Testis (tissue), 3 donors: ENCODE measurements around the gene CFH. TPM values are rescaled to one million over a fixed set of nuclear protein-coding genes. Genes with fewer than 3 reads are reported as not detected.
A peak's percentile ranks its signal among the peaks of the same experiment; 100 is the strongest.

Experiments
- DNase-seq: peaks from one replicate; pipeline ENCODE4 v3.0.0-alpha.2; 2019
- H3K27ac ChIP-seq, 2 donors: fragments of 200-600 bp; sonication (generic); one replicate each; pipeline ENCODE4 v1.5.1; 2019
- H3K27me3 ChIP-seq: fragments of 200-600 bp; sonication (generic); one replicate; pipeline ENCODE4 v1.5.1; 2019
- H3K36me3 ChIP-seq: fragments of 200-600 bp; sonication (generic); one replicate; pipeline ENCODE4 v1.5.1; 2017; ENCODE audit warnings: low read depth; ENCODE audit errors: missing control alignments
- H3K4me1 ChIP-seq: fragments of 200-600 bp; sonication (generic); one replicate; pipeline ENCODE4 v1.5.1; 2019
- H3K4me3 ChIP-seq, 2 donors: fragments of 200-600 bp; sonication (generic); one replicate each; pipeline ENCODE4 v1.5.1; 2017 to 2019
- H3K9me3 ChIP-seq: fragments of 200-600 bp; sonication (generic); one replicate; pipeline ENCODE4 v1.5.1; 2017
- POLR2A ChIP-seq: fragments of 450-650 bp; IDR thresholded peaks from one replicate; pipeline ENCODE4 v1.6.1; 2017; ENCODE audit warnings: antibody characterized with exemption, mild to moderate bottlenecking, moderate library complexity
- WGBS, 2 donors: methylation state at CpG; one replicate each; pipeline ENCODE4 v1.1.5; 2018; 5-methylcytosine and 5-hydroxymethylcytosine counted together
- intact Hi-C: fragments of 100-400 bp; cut with DNase I; formaldehyde crosslinking; loops from one replicate; pipeline ENCODE4 v1.15.1; 2023; ENCODE audit warnings: low total_unique reads
- polyA plus RNA-seq: library from polyadenylated mRNA; stranded (reverse); fragments of 350-450 nt; fragmentation: Illumina TruSeq; extraction: RNeasy Lipid Tissue Mini Kit (QIAGEN cat#74804); gene quantifications from one replicate; pipeline ENCODE4 v1.2.3, GENCODE V29; 2014; ENCODE audit warnings: low read depth, low replicate concordance; ENCODE audit not compliant: insufficient read depth
- total RNA-seq, 2 donors: library from RNA; depleted of rRNA; stranded (reverse); fragments of >200 nt; gene quantifications; one replicate each; pipeline ENCODE4 v1.2.3, GENCODE V29; 2016
- TF ChIP-seq, protein P1 (sequence below), 3 experiments: fragments of 450-650 bp in 2 of 3; fragments of 200-600 bp in 1 of 3; sonication (generic) in 1 of 3; IDR thresholded peaks; one replicate each; pipeline ENCODE4 v1.5.1; 2016 to 2019; ENCODE audit warnings: antibody characterized with exemption in 3 of 3, mild to moderate bottlenecking in 2 of 3, moderate library complexity in 1 of 3

Gene CFH
- total and polyA plus RNA-seq, 3 donors from 2014 or later: 9.3 to 32.1 (median 26.2) TPM

DNA sequence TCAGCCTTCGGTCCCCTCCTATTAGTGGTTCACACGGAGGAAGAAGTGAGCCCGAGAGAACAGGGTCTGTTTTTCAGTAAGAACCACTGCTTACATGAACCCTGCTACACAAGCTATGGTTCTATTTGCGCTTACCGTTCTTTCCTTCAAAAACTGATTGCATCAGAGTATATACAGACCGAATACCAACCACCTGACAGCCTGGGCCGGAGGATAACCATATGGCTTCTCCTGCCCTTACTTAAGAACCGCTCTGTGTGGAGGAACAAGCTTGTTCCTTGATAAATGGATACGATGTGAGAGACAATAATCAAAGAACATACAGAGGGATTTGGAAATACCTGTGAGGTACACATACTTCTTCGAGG, 42.5 kb upstream of the CFH start:
- H3K36me3 ChIP-seq: no peaks in the 10 kb centered on the region
- H3K4me1 ChIP-seq: no peaks in the 10 kb centered on the region
- H3K27ac ChIP-seq: peak overlapping the region; percentile 71 to 79
- TF ChIP-seq, protein P1, sequence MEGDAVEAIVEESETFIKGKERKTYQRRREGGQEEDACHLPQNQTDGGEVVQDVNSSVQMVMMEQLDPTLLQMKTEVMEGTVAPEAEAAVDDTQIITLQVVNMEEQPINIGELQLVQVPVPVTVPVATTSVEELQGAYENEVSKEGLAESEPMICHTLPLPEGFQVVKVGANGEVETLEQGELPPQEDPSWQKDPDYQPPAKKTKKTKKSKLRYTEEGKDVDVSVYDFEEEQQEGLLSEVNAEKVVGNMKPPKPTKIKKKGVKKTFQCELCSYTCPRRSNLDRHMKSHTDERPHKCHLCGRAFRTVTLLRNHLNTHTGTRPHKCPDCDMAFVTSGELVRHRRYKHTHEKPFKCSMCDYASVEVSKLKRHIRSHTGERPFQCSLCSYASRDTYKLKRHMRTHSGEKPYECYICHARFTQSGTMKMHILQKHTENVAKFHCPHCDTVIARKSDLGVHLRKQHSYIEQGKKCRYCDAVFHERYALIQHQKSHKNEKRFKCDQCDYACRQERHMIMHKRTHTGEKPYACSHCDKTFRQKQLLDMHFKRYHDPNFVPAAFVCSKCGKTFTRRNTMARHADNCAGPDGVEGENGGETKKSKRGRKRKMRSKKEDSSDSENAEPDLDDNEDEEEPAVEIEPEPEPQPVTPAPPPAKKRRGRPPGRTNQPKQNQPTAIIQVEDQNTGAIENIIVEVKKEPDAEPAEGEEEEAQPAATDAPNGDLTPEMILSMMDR (IDR thresholded peaks at IDR 0.05): no peak
- no peak for TF ChIP-seq POLR2A
- intact Hi-C loops: no loop called here
- WGBS, 2 donors: 29 to 34% methylated on average over 10 of the region's 10 CpGs
- no peaks in the 10 kb centered on the region for H3K27me3 ChIP-seq
- H3K9me3 ChIP-seq: no peaks in the 10 kb centered on the region
- DNase-seq: no peak
- H3K4me3 ChIP-seq: peak overlapping the region; percentile 57 to 67

DNA sequence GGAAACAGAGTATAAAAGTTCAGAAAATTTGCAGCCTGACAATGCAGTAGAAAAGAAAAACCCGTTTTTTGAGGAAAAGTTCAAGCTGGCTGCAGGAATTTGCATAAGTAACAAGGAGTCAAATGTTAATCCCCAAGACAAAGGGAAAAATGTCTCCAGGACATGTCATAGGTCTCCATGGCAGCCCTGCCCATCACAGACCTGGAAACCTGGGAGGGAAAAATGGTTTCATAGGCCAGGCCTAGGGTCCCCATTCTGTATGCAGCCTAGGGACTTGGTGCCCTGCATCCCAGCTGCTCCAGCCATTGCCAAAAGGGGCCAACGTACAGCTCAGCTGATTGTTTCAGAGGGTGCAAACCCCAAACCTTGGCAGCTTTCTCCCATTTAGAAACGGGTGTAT, 40.0 kb upstream of the CFH start:
- no peak for DNase-seq
- WGBS, 2 donors: 90 to 97% methylated on average over 3 of the region's 3 CpGs
- Histone ChIP-seq H3K27ac (no peak overlapping the region), H3K4me3 (no peak overlapping the region), H3K9me3 (no peaks in the 10 kb centered on the region), H3K4me1 (no peaks in the 10 kb centered on the region), H3K27me3 (no peaks in the 10 kb centered on the region), H3K36me3 (no peaks in the 10 kb centered on the region)
- intact Hi-C loops: no loop called here
- TF ChIP-seq, protein P1 (IDR thresholded peaks at IDR 0.05): no peak
- no peak for TF ChIP-seq POLR2A

DNA sequence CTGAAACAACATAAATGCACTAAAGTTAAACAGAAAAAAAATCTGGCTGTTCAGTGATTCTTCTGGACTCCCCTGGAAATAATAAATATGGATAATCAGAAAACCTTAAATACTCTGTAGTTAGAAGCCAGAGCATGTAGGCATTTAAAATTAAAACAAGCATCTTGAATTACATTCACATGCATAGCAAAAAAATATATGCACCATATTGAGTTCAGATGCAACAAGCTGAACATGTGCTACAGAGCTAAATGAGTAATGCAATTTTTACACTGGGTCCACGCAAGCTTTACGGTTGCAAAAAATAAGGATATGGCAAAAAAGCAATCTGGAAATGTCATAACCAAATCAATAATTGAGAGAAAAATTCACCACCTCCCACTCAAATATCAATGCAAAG, 32.1 kb upstream of the CFH start:
- TF ChIP-seq, protein P1 (IDR thresholded peaks at IDR 0.05): no peak
- no peak for TF ChIP-seq POLR2A
- Histone ChIP-seq H3K9me3 (no peaks in the 10 kb centered on the region), H3K36me3 (no peaks in the 10 kb centered on the region), H3K27ac (no peak overlapping the region), H3K4me3 (no peak overlapping the region), H3K27me3 (no peaks in the 10 kb centered on the region), H3K4me1 (no peaks in the 10 kb centered on the region)
- no peak for DNase-seq
- 93 to 100% methylated on average over 2 of the region's 2 CpGs for WGBS, 2 donors
- intact Hi-C loops: no loop called here

DNA sequence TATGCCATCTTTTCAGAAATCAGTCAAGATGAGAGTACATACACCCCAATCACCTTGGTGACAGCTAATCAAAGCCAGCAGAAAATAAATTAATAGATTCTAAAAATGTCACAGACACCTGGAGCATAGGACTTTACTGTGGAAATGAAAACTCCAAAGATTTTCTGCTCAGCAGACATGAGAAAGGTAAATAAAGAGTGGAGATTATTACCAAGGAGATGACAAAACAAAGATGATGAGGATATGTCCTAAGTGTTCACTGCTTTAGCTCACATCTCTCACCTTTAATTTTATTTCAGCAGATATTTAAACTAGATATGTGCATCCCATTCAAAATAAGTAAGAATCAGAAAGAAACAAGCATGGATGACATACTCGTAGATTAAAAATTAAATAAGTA, 28.8 kb upstream of the CFH start:
- no peak for DNase-seq
- Histone ChIP-seq H3K27ac (no peak overlapping the region), H3K27me3 (no peaks in the 10 kb centered on the region), H3K4me1 (no peaks in the 10 kb centered on the region), H3K9me3 (no peaks in the 10 kb centered on the region), H3K36me3 (no peaks in the 10 kb centered on the region), H3K4me3 (no peak overlapping the region)
- intact Hi-C loops: no loop called here
- TF ChIP-seq, protein P1 (IDR thresholded peaks at IDR 0.05): no peak
- no peak for TF ChIP-seq POLR2A
- 95% methylated on average over 1 of the region's 1 CpG for WGBS, 2 donors

DNA sequence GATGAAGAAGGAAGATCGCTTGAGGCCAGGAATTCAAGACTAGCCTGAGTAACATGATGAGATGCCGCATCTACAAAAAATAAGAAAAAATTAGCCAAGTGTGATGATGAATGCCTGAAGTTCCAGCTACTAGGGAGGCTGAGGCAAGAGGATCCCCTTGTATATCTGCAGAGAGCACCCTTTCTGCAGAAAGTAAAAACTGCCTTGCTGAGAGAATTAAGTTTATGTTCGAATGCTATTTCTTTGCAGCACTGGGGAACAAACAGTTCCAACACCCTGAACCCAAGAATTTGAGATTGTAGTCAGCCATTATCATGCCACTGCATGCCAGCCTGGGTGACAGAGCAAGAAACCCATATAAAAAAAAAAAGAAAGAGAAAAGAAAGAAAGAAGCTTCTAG, 23.0 kb upstream of the CFH start:
- Histone ChIP-seq H3K4me1 (no peaks in the 10 kb centered on the region), H3K9me3 (no peaks in the 10 kb centered on the region), H3K27me3 (no peaks in the 10 kb centered on the region), H3K27ac (no peak overlapping the region), H3K4me3 (no peak overlapping the region), H3K36me3 (no peaks in the 10 kb centered on the region)
- TF ChIP-seq POLR2A: no peak
- TF ChIP-seq, protein P1 (IDR thresholded peaks at IDR 0.05): no peak
- no peak for DNase-seq
- intact Hi-C loops: no loop called here
- WGBS, 2 donors: 96 to 100% methylated on average over 3 of the region's 3 CpGs
